GM21576 (cell line): ENCODE results near the gene CLCF1.

ENCODE experiments used
- ATAC-seq: cut with Tn5 transposase; IDR thresholded peaks from one replicate; pipeline ENCODE4 v1.9.1; 2021; ENCODE audit warnings: mild to moderate bottlenecking, moderate library complexity; ENCODE audit not compliant: unreplicated experiment

CLCF1 gene

DNA sequence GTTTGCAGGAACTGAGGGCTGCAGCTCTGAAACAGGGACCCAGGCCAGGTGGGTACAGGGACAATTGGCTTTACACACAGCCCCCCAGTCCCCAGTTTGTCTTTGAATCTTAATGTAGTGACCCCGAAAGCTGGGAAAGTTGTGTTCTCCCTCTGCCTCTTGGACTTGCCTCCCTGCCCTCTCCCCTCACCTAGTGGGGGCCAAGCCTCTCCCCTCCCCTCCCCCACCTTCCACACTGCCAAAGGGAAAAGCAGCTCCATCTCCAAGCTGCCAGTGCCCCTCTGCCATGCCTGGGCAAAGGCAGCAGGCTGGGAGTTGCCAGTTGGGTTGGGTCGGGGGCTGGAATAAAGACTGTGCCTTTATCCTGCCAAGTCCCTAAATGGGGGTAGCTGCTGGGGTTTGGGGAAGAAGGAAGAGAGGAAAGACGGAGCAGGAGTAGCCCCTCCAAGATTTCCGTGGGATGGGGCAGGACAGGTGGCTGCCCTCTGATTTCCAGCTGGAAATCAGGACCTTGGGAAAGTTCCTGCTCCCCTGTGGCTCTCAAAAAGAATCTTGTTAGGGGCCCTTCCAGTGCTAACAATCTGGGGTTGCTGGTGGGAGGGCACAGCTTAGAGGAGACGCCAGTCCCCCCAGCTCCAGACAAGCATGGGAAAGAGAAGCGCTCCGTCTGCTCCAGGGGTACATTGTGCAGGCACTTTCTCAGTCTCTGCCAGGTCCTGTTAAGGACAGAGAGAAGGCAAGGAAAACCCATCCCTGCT is 2.8 kb upstream of the CLCF1 start:
- ATAC-seq = no peak

DNA sequence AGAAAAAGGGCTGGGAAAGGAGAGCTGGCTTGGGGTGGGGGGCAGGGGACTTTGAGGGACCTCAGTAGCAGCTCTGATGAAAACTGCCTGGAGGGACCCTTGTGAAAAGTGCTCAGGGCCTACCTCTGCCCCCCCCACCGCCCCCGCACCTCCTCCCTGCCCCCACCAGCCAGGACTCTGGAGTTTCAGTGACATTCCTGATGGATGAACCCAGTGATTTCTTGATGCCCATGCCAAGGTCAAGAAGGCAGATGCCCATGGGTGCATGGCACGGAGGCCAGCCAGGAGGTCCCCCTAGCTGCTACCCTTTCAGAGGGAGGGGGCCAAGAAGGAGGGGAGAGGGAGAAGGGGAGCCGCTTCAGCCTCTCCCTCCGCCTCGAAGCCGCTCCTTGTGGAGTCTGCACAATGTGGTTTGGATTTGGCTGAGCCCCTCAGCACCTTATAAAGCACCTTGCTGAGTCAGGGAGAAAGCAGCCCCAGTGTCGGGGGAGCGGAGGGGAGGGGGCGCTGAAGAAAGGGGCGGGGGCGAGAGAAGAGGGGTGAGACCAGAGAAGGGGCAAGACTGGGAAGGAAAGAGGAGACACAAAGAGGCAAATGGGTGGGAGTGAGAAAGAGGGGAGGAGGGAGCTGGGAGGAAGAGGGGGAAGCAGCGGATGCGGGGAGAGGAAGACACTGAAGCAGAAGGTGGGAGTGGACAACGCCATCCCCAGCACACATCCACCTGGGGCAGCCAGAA is 2.1 kb upstream of the CLCF1 start:
- ATAC-seq = no peak

DNA sequence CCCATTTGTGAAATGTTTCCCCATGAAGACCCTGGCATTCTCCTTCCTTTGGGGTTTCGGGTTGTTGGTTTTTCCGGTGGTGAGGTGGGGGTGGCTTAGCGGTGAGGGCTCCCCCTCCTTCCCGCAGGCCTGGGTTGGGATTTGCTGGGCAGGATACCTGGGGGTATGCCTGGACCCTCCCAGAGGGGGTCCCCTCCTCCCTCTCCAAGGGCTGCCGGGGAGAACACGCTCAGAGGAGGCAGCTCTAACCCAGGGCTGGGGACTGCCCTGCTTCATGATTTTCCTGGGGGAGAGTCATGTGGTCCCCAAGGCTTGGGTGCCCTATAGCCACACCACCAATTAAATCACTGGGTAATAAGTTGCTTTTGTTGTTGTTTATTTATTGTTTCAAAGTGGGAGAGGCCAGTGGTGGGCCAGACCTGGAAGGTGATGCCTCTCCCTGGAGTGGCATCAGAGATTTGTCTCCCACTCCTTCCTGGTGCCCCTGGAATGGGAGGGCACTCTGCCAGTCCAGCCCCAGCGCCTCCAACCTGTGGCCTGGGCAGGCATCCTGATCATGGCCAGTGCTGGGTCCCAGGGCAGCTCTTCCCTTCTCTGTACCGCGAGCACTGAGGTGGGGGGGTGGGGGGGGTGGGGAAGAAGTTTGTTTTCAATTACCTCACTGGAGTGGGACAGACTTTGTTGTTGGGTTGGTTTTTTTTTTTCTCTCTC is 1.3 kb upstream of the CLCF1 start:
- ATAC-seq = no peak

DNA sequence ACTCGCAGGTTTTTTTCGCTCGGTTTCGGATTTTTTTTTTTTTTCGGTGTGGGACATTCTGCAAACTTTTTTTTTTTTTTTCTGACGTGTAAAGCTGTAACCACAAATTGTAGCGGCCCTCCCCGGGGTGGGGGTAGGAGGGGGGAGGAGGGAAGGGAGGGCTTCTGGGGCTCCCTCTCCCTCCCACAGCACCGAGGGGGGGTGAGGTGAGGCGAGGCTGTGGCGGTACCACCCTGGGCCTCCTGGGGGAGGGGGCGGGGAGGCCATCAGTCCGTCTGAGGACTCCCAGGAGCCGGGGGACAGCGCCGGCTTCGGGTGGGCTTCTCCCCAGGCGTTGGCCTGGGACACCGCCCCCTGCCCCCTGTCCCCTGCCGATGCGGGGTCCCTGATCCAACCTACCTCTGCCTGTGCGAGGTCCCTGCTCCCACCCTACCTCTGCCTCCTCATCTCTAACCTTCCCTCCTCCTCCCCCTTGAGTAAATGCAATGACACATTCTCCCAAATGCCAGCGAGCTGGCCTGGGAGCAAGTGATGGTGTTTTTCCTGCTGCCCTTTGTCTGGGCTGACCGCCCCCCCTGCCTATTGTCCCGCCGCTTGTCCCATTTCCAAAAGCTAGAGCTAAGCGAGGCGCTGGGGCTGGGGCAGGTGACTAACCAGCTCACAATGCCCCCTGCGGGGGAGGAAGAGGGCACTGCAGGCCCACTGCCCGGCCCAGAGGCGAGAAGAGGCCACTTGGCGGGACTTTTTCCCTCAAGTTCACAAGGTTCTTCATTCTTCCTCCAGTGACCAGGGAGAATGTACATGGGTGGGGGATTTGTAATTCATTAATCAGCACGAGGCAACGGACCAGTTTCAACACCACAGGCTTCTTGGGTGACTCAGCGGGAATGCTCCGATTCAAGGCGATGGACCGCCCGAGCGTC is 511 bp upstream of the CLCF1 start:
- no peak for ATAC-seq

DNA sequence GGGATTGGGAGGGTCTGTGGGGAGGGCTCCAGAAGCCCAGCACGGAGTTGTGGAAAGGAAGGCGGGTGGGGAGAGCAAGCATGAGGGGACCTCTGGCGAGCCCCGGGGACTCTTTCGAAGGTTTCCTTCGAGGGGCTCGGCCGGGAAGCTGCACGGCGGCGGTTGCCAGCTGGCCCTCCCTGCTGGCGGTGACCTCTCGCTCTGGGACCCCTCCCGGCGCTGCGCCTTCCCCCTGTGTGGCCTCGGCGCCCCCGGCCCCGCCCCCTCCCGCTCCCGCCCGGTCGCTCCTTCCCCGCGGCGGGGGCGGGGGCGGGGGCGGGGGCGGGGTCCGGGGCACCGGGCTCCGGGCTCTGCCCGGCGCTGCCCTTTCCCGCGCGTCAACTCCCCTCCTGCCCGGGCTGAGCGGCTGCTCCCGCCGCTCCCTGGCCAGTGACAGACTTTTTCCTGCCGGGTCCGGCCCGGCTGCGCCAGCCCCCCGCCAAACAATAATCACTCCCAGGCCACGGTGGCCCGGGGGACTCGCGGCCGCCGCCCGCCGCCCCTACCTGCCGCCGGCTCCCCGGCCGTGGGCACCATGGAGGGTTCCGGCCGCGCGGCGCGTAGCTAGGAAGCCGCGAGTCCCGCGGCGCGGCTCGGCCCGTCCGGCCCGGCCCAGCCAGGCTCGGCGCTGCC is 941 bp downstream of the CLCF1 start:
- no peak for ATAC-seq

DNA sequence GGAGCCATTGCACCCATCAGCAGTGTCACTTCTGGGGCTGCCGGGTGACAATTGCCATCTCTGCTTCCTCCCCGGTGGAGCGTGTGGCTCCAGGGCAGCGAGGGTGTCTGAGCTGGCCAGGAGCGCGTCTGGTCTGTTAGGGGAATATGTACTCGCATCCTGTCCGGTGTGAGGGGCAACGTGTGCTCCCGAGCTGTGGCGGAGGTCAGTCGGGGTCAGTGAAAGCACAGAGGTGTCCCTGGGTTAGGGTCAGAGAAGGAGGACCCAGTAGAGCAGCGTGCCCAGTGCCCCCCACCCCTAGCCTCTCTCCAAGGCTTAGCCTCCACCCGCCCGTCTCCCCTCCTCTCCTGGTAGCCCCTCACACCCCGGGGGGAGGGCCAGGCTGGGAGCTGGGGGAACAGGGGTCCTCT is 1.5 kb downstream of the CLCF1 start:
- ATAC-seq = no peak

DNA sequence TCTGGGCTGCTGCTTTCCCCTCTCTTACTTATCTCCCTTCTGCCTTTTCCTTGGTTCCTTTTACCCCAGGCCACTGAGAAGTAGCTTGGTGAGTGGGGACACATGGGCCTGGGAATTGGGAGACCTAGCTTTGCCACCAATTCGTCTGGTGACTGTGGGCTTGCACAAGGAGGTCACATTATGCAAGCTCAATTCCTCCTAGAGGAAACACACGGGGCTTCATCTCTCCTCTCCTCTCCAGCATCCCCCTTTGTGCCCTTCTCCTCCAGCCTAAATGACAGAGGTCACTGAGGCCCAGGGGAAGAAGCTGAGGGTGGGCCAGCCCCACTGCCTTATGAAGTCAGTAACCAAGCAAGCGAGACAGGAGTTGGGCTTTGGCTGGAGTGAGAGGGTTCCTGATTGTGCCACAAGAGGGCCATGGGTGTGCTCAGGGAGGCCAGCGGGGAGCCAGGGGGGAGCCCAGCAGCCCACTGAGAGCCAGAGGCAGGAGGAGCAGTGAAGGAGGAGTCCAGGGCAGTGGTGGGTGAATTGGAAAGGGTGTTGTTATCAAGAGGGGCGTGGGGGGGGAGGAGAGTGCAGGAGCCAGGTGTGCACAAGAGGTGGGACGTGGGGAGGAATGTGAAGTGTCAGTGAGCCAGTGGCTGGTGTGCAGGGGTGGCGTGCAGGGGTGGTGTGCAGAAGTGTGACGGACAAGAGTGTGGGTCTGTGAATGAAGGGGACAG is 2.0 kb downstream of the CLCF1 start:
- no peak for ATAC-seq

DNA sequence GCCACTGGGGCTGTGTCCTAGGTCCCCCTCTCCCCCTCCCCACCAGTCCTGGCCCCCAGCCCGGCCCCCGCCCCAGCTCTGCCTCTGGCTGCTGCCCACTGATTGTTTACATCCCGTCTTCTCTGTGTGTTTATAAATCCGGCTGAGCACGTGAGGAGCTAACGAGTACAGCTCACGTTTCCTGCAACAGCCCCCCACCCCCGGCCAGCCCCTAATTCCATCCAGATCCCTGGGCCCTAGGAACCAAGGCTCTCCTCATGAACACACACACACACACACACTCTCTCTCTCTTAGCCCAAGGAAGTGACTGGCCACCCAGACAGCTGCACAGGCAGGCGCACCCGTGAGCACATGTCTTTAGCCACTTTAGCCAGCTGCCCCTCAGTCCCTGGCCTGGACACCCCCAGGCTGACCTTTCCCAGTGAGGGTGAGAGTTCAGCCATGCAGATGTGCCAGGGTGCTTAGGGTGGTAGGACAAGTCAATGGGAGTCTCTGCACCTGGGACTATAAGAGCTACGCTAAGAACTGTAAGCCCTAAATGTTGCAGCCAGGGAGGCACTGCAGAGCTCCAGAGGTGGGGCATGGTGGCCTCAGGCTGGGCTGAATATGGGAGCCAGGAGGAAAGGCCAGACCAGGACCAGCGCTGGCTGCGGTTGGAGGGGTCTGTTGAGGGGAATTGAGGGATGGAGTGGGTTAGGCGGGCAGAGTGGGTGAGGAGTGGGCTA is 2.9 kb downstream of the CLCF1 start:
- no peak for ATAC-seq

DNA sequence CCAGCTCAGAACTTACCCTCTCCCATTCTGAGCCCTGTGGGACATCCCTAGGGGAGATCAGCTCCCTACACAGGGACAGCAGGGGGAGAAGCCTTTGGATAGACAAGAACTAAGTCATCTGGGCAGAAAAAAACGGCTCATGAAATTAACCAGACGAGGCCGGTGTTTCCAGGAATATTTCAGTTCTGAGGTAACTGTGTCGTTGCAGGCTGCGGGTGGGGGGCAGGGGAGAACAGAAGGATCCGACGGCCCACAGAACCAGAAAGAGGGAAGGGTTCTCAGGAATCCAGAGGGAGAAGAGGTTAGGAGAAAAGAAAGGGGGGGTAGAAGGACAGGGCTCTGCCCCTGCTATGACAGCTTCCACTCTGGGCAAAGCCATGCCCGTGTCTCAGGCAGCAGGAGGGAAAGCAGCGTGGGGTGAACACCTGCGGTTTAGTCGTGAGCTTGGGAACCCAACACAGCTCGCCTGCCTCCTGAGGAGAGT is 3.6 kb downstream of the CLCF1 start:
- ATAC-seq = no peak

DNA sequence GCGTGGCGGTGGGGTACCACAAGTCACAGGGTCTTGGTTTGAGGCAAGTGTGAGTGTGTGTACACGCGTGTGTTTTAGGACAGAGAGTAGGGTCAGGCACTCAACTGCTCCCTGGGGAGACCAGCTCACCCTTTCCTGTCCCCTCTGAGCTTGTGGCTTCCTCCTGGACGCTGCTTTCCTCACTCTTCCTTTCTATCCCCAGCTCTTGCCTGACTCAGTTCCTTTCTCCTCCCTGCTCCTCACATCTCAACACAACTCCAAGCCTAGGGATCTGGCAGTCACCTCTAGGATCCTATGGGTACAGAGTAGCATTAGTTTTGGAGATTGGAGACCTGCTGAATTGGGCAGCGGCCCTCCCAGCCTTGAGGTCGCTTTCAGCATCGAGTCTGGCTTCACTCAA is 4.1 kb downstream of the CLCF1 start:
- ATAC-seq = no peak

DNA sequence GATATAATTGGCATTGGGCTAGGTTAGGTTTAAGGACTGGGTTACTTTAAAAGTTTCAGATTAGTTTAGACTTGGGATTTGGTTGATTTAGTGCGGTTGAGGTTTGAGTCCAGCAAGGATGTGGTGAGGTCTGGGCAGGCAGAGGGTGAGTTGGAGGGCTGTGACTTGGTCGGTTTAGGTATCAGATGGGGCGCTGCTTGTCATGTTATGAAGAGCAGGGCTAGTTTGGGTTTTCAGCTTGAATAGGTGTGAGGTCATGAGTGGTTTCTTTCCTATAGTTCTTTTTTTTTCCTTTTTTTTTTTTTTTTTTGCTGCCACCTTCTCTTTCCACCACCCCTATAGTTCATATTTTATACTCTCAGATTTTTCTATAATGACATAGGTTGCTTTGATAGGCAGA is 4.8 kb downstream of the CLCF1 start:
- no peak for ATAC-seq

DNA sequence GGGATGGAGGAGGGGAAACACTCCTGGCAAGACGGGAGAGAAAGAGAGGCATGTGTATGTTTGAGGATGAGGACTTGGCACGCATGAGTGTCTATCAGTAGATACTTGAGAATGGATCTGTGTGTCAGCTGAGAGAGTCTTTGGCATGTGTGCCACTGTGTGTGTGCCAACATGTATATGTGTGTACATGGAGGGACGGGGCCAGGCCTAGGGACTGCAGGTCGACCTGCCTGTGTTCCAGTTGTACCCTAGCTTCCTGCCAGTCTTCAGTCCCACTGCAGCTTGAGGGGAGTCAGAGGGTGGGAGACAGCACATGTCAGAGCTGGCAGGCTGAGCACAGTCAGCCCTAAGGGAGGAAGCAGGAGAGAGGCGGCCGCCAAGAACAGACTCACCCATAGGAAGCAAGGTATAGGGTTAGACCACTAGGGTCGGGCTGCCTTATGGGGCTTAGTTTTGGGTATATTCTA is 5.6 kb downstream of the CLCF1 start:
- no peak for ATAC-seq

DNA sequence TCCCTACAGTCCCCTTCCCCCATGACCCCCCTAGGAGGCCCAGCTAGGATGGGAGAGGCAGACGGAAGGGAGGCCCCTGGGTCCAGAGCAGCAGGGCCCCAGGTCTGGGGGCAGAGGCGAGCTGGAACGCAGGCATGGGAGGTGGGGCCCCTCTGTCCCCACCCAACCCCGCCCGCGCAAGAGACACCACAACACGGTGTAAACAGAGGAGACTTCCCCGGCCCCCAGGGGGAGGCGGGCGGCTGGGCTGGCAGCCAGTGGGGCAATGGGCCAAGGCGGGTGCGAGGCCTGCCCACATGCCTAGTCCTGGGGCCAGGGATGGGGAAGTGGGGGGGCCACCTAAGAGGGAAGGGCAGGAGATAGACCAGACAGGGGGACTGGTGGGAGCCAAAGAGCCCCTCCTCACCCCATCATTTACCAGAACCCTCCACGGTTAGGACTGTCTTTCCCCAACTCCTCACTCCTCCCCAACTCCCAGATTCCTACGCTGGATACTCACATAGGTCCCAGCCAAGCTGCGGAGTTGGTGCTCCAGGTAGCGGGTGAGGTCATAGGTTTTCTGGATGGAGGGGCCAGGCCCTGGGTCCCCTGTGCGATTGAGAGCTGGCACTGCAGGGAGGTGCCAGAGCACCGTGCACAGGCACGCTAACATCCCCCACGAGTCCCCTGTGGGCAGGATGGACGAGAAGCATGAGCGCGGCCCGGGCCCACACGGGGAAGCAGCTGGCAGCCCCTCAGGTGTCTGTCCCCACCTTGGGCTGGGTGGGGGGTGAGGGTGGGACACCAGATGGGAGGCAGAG is 6.2 kb downstream of the CLCF1 start:
- ATAC-seq = no peak

DNA sequence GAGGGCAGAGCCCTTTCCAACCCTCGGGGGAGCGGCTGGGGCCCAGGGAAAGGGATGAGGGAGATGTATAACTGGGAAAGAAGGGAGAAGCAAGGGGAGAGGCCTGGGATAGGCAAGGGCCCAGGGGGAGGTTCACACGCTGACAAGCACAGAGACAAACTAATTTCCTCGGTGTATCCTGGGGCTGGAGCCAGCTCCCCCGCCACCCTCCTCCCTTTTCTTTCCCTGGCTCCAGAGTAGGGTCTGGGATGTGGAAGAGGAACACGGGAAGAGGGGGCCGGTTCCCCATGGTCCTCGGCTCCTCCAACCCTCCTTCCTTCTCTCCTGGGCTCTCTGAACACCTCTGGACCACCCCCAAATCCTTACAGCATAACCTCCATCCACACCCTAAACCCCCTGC is 6.9 kb downstream of the CLCF1 start:
- ATAC-seq = no peak

DNA sequence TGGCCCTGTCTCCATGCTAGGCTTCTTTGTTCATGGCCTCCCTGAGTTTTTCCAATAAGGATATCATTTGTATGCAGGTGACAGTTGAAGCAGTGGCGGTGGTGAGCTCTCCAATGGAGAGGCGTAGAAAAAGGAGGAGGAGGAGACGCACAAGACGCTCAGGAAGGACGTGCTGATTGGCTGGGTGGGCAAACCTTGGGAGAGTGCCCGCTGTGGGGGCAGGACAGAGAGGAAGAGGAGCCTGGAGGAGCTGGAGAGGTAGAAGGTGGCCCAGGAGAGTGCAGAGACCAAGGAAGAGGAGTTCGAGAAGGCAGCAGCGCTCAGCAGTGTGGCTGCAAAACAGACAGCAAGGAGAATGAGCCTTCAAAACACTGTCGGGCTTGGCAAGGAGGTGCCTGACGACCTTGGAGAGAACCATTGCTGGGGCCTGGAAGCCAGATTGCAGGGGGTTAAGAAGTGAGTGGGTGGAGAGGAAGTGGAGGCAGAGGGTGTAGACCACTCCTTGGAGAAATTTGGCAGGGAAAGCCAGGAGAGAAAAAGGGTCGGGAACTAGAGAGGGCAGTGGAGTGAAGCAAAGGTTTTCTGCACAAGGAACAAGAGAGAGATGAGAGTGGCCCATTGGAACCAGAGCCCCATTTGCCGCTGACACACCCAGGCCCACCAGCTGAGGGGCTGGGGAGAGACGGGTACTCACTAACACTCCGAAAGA is 7.5 kb downstream of the CLCF1 start:
- no peak for ATAC-seq

DNA sequence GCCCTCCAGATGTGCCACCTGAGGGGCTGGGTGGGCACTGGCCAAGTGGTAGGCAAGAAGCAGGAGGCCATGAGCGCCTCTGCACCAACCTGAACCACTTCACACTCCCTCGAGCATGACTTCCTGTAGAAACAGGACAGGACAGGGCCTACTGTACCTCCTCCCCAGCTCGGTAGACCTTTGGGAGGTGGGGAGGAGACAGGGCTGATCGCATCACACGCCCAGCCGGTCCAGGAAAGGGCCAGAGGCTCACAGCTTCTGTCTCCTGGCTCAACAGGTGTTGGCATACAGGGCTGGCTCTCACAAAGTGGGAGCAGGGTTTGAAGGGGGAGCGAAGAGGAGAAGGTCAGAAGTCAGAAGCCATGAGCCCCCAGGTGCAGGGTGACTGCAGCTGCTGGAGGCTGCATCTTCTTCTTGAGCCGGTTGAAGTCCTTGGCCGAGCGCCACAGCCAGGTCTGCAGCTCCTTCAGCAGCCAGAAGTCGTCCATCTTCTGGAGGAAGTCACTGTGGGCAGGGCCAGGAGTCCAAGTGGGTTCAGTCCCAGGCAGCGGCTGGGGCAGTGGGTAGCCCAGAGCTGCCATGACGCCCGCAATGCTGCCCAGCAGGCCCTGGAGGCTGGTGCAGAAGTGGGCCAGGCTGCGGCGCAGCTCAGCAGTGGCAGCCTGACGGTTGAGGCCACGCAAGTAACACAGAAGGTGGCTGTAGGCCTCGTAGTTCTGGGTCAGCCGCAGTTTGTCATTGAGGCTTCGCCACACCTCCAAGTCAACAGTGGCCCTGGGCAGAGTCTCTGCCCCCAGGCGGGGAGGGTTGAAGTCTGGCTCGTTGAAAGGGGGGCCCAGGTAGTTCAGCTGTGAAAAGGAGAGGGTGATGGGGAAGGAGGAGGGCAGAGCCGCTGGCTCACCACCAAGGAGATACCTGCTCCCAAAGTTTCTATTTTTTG is 8.3 kb downstream of the CLCF1 start:
- no peak for ATAC-seq
